Endodermal cell (in vitro differentiated cells): ENCODE measurements around the gene S100A3. TPM values are rescaled to one million over a fixed set of nuclear protein-coding genes. Genes with fewer than 3 reads are reported as not detected.
"Not testable (repeated sequence)": the region's sequence is repeated elsewhere in the genome, so short reads cannot be mapped to it uniquely, and the experiment has no call there.

ENCODE experiments used
- DNase-seq: peaks from one replicate; pipeline ENCODE4 v3.0.0-alpha.2; 2017
- H3K27ac ChIP-seq: 2 replicates; pipeline ENCODE4 v1.5.1; 2013; ENCODE audit warnings: mild to moderate bottlenecking, low read depth, low read length, moderate library complexity
- H3K27me3 ChIP-seq: 2 replicates; pipeline ENCODE4 v1.6.1; 2013; ENCODE audit warnings: mild to moderate bottlenecking, low read length, moderate library complexity; ENCODE audit not compliant: insufficient read depth, control insufficient read depth, poor library complexity, severe bottlenecking
- H3K36me3 ChIP-seq: 2 replicates; pipeline ENCODE4 v1.7.0; 2013; ENCODE audit warnings: mild to moderate bottlenecking, low read length, moderate library complexity; ENCODE audit not compliant: control insufficient read depth, insufficient read depth
- H3K4me1 ChIP-seq: one replicate; pipeline ENCODE4 v1.7.0; 2013; ENCODE audit warnings: low read length; ENCODE audit not compliant: control insufficient read depth, insufficient read depth
- H3K4me3 ChIP-seq: 2 replicates; pipeline ENCODE4 v1.5.1; 2013; ENCODE audit warnings: mild to moderate bottlenecking, low read length, moderate library complexity
- H3K9ac ChIP-seq: 2 replicates; pipeline ENCODE4 v1.6.1; 2013; ENCODE audit warnings: mild to moderate bottlenecking, low read length, moderate library complexity; ENCODE audit not compliant: poor library complexity, severe bottlenecking; ENCODE audit errors: extremely low read depth
- H3K9me3 ChIP-seq: 2 replicates; pipeline ENCODE4 v1.6.1; 2013; ENCODE audit warnings: mild to moderate bottlenecking, low read length, moderate library complexity; ENCODE audit not compliant: control insufficient read depth
- H3K27ac Mint-ChIP-seq: 2 replicates; pipeline ENCODE4 v1.8.0; 2020; ENCODE audit warnings: mixed read lengths
- H3K27me3 Mint-ChIP-seq: 2 replicates; pipeline ENCODE4 v1.8.0; 2021; ENCODE audit warnings: mild to moderate bottlenecking, mixed read lengths; ENCODE audit not compliant: insufficient read depth
- H3K36me3 Mint-ChIP-seq: 2 replicates; pipeline ENCODE4 v1.8.0; 2020; ENCODE audit warnings: low read depth, mixed read lengths
- H3K4me1 Mint-ChIP-seq: 2 replicates; pipeline ENCODE4 v1.8.0; 2020; ENCODE audit warnings: mixed read lengths
- H3K4me3 Mint-ChIP-seq: 2 replicates; pipeline ENCODE4 v1.8.0; 2020; ENCODE audit warnings: mild to moderate bottlenecking, moderate library complexity, mixed read lengths
- H3K9me3 Mint-ChIP-seq: 2 replicates; pipeline ENCODE4 v1.8.0; 2020; ENCODE audit warnings: mild to moderate bottlenecking, mixed read lengths
- CTCF ChIP-seq: fragments of 200-600 bp; sonication (generic); conservative IDR thresholded peaks from 2 replicates; pipeline ENCODE4 v1.5.0; 2021; ENCODE audit warnings: antibody characterized with exemption, mild to moderate bottlenecking
- WGBS, 2 experiments: methylation state at CpG; one replicate each; pipeline versions ENCODE4 v1.1.5 to v1.1.7; 2013; ENCODE audit warnings: missing lambda C conversion rate in 2 of 2, mixed read lengths in 1 of 2; ENCODE audit not compliant: insufficient coverage in 1 of 2, insufficient read length in 1 of 2; 5-methylcytosine and 5-hydroxymethylcytosine counted together
- total RNA-seq, 2 donors: library from RNA; stranded (reverse); fragmentation: NEBNext Ultra II Directional in 1 of 2; extraction: Animal tissue kit (Norgen Biotek cat#: 25700) in 1 of 2; gene quantifications; 2 replicates in 1 of 2; 3 replicates in 1 of 2; pipeline ENCODE4 v1.2.1, GENCODE V29; 2021

S100A3 gene
- total RNA-seq, 2 donors from 2014 or later, result not detected

GRCh38 chr1:153592748-153593147, 43.7 kb upstream of the S100A3 start:
- H3K4me1 Mint-ChIP-seq, result peaks cover 4% of the 10 kb centered on the region
- WGBS, 2 experiments, result 57 to 89% methylated on average over 2 to 4 of the region's 4 CpGs
- H3K4me3 ChIP-seq, result no peak overlapping the region
- no peak overlapping the region for H3K27ac Mint-ChIP-seq
- no peaks in the 10 kb centered on the region for H3K27me3 Mint-ChIP-seq
- no peak overlapping the region for H3K9ac ChIP-seq
- no peak for DNase-seq
- H3K9me3 Mint-ChIP-seq, result no peaks in the 10 kb centered on the region
- no peak overlapping the region for H3K4me3 Mint-ChIP-seq
- H3K27ac ChIP-seq, result peak overlapping the region; percentile 51
- H3K4me1 ChIP-seq, result no peaks in the 10 kb centered on the region
- H3K36me3 Mint-ChIP-seq, result no peaks in the 10 kb centered on the region
- no peak for TF ChIP-seq CTCF
- no peaks in the 10 kb centered on the region for H3K27me3 ChIP-seq
- no peaks in the 10 kb centered on the region for H3K36me3 ChIP-seq
- H3K9me3 ChIP-seq, result no peaks in the 10 kb centered on the region

GRCh38 chr1:153588482-153588881, 39.4 kb upstream of the S100A3 start:
- no peaks in the 10 kb centered on the region for H3K36me3 Mint-ChIP-seq
- TF ChIP-seq CTCF, result no peak
- H3K9me3 ChIP-seq, result no peaks in the 10 kb centered on the region
- DNase-seq, result no peak
- no peak overlapping the region for H3K27ac ChIP-seq
- H3K4me1 Mint-ChIP-seq, result peaks cover 32% of the 10 kb centered on the region
- no peaks in the 10 kb centered on the region for H3K27me3 Mint-ChIP-seq
- 83 to 100% methylated on average over 1 to 2 of the region's 2 CpGs for WGBS, 2 experiments
- H3K4me3 Mint-ChIP-seq, result no peak overlapping the region
- no peaks in the 10 kb centered on the region for H3K36me3 ChIP-seq
- H3K9me3 Mint-ChIP-seq, result no peaks in the 10 kb centered on the region
- no peak overlapping the region for H3K4me3 ChIP-seq
- H3K4me1 ChIP-seq, result peaks cover 7% of the 10 kb centered on the region
- no peaks in the 10 kb centered on the region for H3K27me3 ChIP-seq
- no peak overlapping the region for H3K27ac Mint-ChIP-seq
- no peak overlapping the region for H3K9ac ChIP-seq

- H3K4me3 Mint-ChIP-seq, H3K36me3 Mint-ChIP-seq, H3K9me3 Mint-ChIP-seq, H3K27me3 ChIP-seq, H3K27ac Mint-ChIP-seq, H3K27me3 Mint-ChIP-seq, H3K4me1 ChIP-seq, H3K27ac ChIP-seq, H3K9me3 ChIP-seq, H3K36me3 ChIP-seq, DNase-seq, H3K4me3 ChIP-seq, H3K9ac ChIP-seq: not testable (repeated sequence)
- H3K4me1 Mint-ChIP-seq, result peaks cover 32% of the 10 kb centered on the region
- 90 to 94% methylated on average over 6 to 9 of the region's 10 CpGs for WGBS, 2 experiments
These were observed 39.0 kb upstream of the S100A3 start for GRCh38 chr1:153588033-153588432.

GRCh38 chr1:153587314-153587713, 38.3 kb upstream of the S100A3 start:
- H3K27ac Mint-ChIP-seq, result no peak overlapping the region
- no peak overlapping the region for H3K4me3 Mint-ChIP-seq
- Histone ChIP-seq H3K4me3 (no peak overlapping the region), H3K27me3 (no peaks in the 10 kb centered on the region), H3K27ac (no peak overlapping the region), H3K9me3 (no peaks in the 10 kb centered on the region), H3K9ac (no peak overlapping the region), H3K36me3 (no peaks in the 10 kb centered on the region), H3K4me1 (peaks cover 7% of the 10 kb centered on the region)
- H3K27me3 Mint-ChIP-seq, result no peaks in the 10 kb centered on the region
- H3K9me3 Mint-ChIP-seq, result peaks cover 1% of the 10 kb centered on the region
- no peak for TF ChIP-seq CTCF
- 87 to 93% methylated on average over 4 to 5 of the region's 5 CpGs for WGBS, 2 experiments
- no peak for DNase-seq
- no peaks in the 10 kb centered on the region for H3K36me3 Mint-ChIP-seq
- H3K4me1 Mint-ChIP-seq, result peaks cover 32% of the 10 kb centered on the region
